AG09309 (cell line): ENCODE data around the gene EYS.

Source experiments
- DNase-seq: peaks from one replicate; pipeline ENCODE4 v3.0.0-alpha.2; 2010; ENCODE audit warnings: low read depth
- H3K4me3 ChIP-seq: 2 replicates; pipeline ENCODE4 v1.5.1; 2011; ENCODE audit warnings: mild to moderate bottlenecking, low read depth, low read length, moderate library complexity; ENCODE audit not compliant: control insufficient read depth
- TF ChIP-seq, protein P1 (sequence below): IDR thresholded peaks from 2 replicates; pipeline ENCODE4 v1.5.1; 2011; ENCODE audit warnings: mild to moderate bottlenecking, low read depth, low read length, inconsistent platforms; ENCODE audit not compliant: insufficient read depth, control insufficient read depth; ENCODE audit errors: missing control alignments

EYS gene

DNA sequence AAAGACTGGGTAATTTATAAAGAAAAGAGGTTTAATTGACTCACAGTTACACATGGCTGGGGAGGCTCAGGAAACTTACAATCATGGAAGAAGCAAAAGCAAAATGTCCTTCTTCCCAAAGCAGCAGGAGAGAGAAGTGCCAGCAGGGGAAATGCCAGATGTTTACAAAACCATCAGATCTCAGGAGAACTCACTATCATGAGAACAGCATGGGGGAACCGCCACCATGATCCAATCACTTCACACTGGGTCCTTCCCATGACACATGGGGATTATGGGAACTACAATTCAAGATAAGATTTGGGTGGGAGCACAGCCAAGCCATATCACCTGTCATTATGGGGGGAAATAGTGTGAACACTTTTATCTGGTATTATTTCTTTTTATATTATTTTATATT lies 557.2 kb downstream of the EYS start:
- TF ChIP-seq, protein P1, sequence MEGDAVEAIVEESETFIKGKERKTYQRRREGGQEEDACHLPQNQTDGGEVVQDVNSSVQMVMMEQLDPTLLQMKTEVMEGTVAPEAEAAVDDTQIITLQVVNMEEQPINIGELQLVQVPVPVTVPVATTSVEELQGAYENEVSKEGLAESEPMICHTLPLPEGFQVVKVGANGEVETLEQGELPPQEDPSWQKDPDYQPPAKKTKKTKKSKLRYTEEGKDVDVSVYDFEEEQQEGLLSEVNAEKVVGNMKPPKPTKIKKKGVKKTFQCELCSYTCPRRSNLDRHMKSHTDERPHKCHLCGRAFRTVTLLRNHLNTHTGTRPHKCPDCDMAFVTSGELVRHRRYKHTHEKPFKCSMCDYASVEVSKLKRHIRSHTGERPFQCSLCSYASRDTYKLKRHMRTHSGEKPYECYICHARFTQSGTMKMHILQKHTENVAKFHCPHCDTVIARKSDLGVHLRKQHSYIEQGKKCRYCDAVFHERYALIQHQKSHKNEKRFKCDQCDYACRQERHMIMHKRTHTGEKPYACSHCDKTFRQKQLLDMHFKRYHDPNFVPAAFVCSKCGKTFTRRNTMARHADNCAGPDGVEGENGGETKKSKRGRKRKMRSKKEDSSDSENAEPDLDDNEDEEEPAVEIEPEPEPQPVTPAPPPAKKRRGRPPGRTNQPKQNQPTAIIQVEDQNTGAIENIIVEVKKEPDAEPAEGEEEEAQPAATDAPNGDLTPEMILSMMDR = no peak
- no peak overlapping the region for H3K4me3 ChIP-seq
- DNase-seq = no peak

GRCh38 chr6:65148839-65149238 lies 558.2 kb downstream of the EYS start:
- TF ChIP-seq, protein P1 = no peak
- no peak for DNase-seq
- H3K4me3 ChIP-seq = no peak overlapping the region

DNA sequence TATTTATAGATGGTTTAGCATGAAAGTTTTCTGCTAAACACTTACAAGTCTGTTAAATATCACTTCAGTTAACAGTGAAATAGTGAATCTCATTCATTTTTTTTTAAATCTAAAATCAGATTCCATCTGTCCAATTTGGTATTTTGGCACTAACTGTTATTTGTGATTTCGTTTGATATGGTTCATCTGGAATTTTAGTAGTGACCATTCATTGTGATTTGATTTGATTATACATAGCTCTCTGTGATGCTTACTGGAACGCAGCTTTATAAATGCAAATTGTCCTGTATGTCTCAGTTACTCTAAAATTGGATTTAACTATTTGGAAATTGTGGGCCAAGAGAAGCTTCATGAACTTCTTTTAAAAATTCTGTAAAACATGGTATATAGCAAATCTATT lies 571.5 kb downstream of the EYS start:
- H3K4me3 ChIP-seq = no peak overlapping the region
- DNase-seq = no peak
- TF ChIP-seq, protein P1 = no peak

- TF ChIP-seq, protein P1 = no peak
- no peak for DNase-seq
- no peak overlapping the region for H3K4me3 ChIP-seq
These were observed 580.4 kb downstream of the EYS start for GRCh38 chr6:65126667-65127066.

DNA sequence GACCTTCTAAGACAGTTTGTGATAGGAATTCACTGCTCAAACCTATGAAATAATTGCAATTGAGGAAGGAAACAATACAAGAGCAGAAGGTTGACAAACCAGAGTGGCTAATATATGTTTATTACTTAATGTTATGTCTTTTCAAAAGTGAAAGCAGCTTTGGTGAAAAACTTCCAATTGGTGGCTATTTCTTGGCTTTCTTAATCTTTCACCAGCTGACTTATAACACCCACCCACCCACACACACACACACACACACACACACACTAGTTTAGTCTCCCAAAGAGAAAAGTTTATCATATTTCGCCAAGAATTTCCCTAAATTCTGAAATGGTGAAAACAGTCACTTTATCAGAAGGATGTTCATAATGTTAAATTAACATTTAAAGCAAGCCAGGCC lies 583.5 kb downstream of the EYS start:
- TF ChIP-seq, protein P1 = no peak
- H3K4me3 ChIP-seq = no peak overlapping the region
- no peak for DNase-seq

GRCh38 chr6:65117817-65118409 lies 589.1 kb downstream of the EYS start:
- no peak for DNase-seq
- no peak overlapping the region for H3K4me3 ChIP-seq
- TF ChIP-seq, protein P1 = no peak

DNA sequence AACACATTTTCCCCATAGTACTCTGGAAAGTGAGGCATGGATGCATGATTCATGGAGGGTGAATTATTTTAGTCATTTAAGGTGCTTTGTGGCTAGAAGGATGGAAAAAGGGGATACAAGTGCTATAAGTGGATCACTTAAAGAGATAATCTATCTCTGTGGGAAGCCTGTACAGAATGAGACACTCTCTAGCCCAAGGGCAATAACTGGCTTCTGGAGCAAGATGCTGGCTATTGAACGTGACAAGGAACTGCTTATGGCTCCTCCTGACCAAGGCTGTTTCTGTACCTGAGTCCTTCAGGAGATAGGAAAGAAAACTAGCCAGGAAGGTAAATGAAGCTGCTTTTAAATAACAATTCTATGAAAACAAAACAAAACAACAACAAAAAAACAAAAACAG lies 590.7 kb downstream of the EYS start:
- TF ChIP-seq, protein P1 = no peak
- no peak overlapping the region for H3K4me3 ChIP-seq
- no peak for DNase-seq
